NCI-H446 (cell line): ENCODE measurements around the gene BRI3.

Experiments used
- DNase-seq, 2 experiments: peaks; one replicate each; lab custom pipeline; 2025; lab: John Stamatoyannopoulos, UW

Gene BRI3

GRCh38 chr7:98280791-98281756, at the start of gene BRI3:
Gene BRI3 (plus strand): TSS chr7:98281686. CDS start chr7:98281796, 110 bp downstream.
- peak; percentile 46 to 87 for DNase-seq

GRCh38 chr7:98232263-98232585, 49.3 kb upstream of the BRI3 start:
- DNase-seq: no peak

- no peak for DNase-seq
Observed at GRCh38 chr7:98232799-98233198, 48.7 kb upstream of the BRI3 start.

- DNase-seq: no peak
Observed at GRCh38 chr7:98233219-98234070, 48.0 kb upstream of the BRI3 start.

GRCh38 chr7:98234429-98235147, 46.9 kb upstream of the BRI3 start:
- DNase-seq: no peak

GRCh38 chr7:98235901-98236300, 45.6 kb upstream of the BRI3 start:
- no peak for DNase-seq

GRCh38 chr7:98236355-98237185, 44.9 kb upstream of the BRI3 start:
- DNase-seq: no peak

GRCh38 chr7:98238076-98238475, 43.4 kb upstream of the BRI3 start:
- DNase-seq: no peak

- DNase-seq: no peak
Observed at GRCh38 chr7:98238976-98239375, 42.5 kb upstream of the BRI3 start.

GRCh38 chr7:98240961-98241673, 40.4 kb upstream of the BRI3 start:
- no peak for DNase-seq

GRCh38 chr7:98241674-98242241, 39.7 kb upstream of the BRI3 start:
- no peak for DNase-seq

GRCh38 chr7:98242342-98242741, 39.1 kb upstream of the BRI3 start:
- DNase-seq: no peak

GRCh38 chr7:98242934-98243333, 38.6 kb upstream of the BRI3 start:
- DNase-seq: no peak

- DNase-seq: no peak
Observed at GRCh38 chr7:98244871-98245270, 36.6 kb upstream of the BRI3 start.

- DNase-seq: no peak
Observed at GRCh38 chr7:98248156-98248555, 33.3 kb upstream of the BRI3 start.

GRCh38 chr7:98249106-98249505, 32.4 kb upstream of the BRI3 start:
- no peak for DNase-seq

GRCh38 chr7:98250789-98251188, 30.7 kb upstream of the BRI3 start:
- DNase-seq: no peak

- DNase-seq: no peak
Observed at GRCh38 chr7:98251231-98251600, 30.3 kb upstream of the BRI3 start.

- peak; percentile 43 to 87 for DNase-seq
Observed at GRCh38 chr7:98251601-98252424, 29.7 kb upstream of the BRI3 start, which contains the start of gene TECPR1. Gene TECPR1 (minus strand): TSS chr7:98252232. CDS start chr7:98246146, 6,086 bp downstream.
